Left colon (tissue), 2 donors: ENCODE results near the gene ZNF862. TPM values are rescaled to one million over a fixed set of nuclear protein-coding genes. Genes with fewer than 3 reads are reported as not detected.

Experiments
- ATAC-seq: fragments of 200-7000 bp; cut with Tn5 transposase; one replicate; pipeline ENCODE4 v1.9.1; 2020; ENCODE audit warnings: mild to moderate bottlenecking, moderate library complexity
- DNase-seq, 2 donors: peaks; one replicate each; pipeline ENCODE4 v3.0.0-alpha.2; 2020
- intact Hi-C, 2 donors: fragments of 100-400 bp; cut with DNase I in 1 of 2; cut with micrococcal nuclease in 1 of 2; formaldehyde crosslinking; loops; one replicate each; pipeline versions ENCODE4 v1.11.2 to v1.14.0; 2022; cut with DNase I, micrococcal nuclease
- total RNA-seq, 2 donors: library from RNA; stranded (reverse); fragmentation: NEBNext Ultra II Directional; extraction: Animal tissue kit (Norgen Biotek cat#: 25700); gene quantifications; one replicate each; pipeline ENCODE4 v1.2.1, GENCODE V29; 2021
- donor health status: DM: no; HTN: no; CAD: no.
- donor health status: DM: yes; HTN: yes; CAD: no.

Gene ZNF862
- total RNA-seq, 2 donors from 2014 or later, result 12.9 to 17.4 TPM

DNA sequence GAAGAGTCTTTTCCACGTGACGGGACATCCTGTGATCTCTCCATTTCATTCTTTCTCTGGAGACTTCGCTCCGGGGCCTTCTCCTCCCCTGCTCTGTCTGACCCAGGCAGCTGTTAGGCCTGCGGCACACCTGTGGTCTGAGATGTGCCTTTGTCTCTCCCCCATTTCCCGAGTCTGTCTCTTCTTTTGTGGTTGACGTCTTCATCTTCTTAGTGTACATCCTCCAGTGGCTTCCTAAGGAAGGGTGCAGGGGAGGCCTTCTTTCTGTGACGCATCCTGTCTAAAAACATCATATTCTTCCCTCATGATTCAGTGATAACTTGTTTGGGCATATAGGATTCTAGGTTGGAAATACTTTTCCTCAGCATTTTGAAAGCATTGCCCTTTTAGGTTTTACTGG is 18.4 kb downstream of the ZNF862 start:
- no peak for ATAC-seq
- DNase-seq, result no peak
- intact Hi-C loops, result no loop called here

DNA sequence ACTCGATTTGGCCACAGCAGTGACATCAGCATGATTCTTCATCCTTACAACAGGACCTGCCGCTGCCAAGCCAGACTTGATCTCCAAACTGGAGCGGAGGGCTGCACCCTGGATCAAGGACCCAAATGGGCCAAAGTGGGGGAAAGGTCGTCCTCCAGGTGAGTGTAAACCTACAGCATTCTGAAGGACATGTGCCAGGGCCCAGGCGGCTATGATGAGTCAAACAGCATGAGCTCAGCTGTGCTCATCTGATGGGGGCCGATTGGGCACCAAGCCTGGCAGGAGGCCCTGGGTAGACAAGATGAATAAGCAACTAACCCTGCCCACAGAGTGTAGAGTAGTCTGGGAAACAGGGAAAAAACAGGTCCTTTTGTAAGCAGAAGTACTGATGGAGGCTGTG is 21.2 kb downstream of the ZNF862 start:
- DNase-seq, result no peak
- ATAC-seq, result no peak
- intact Hi-C loops, result no loop called here

- intact Hi-C loops, result no loop called here
- no peak for ATAC-seq
- no peak for DNase-seq
Observed at GRCh38 chr7:149859876-149860275, 21.7 kb downstream of the ZNF862 start.

DNA sequence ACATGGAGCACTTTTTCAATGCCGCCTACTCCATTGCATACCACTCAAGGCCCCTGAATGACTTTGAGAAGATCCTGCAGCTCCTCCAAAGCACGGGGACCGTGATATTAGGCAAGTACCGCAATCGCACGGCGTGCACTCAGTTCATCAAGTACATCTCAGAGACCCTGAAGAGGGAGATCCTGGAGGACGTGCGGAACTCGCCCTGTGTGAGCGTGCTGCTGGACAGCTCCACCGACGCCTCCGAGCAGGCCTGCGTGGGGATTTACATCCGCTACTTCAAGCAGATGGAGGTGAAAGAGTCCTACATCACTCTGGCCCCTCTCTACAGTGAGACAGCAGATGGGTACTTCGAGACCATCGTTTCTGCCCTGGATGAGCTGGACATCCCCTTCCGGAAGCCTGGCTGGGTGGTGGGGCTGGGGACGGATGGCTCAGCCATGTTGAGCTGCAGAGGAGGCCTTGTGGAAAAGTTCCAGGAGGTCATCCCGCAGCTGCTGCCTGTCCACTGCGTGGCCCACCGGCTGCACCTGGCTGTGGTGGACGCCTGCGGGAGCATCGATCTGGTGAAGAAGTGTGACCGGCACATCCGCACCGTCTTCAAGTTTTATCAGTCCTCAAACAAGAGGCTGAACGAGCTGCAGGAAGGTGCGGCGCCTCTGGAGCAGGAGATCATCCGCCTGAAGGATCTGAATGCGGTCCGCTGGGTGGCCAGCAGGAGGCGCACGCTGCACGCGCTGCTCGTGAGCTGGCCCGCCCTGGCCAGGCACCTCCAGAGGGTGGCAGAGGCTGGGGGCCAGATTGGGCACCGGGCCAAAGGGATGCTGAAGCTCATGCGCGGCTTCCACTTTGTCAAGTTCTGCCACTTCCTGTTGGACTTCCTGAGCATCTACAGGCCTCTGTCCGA is 22.9 kb downstream of the ZNF862 start:
- intact Hi-C loops, result no loop called here
- no peak for DNase-seq
- no peak for ATAC-seq

GRCh38 chr7:149861728-149862045 is 23.5 kb downstream of the ZNF862 start:
- no peak for ATAC-seq

GRCh38 chr7:149862156-149862555 is 24.0 kb downstream of the ZNF862 start:
- intact Hi-C loops, result no loop called here
- DNase-seq (no peak), ATAC-seq (no peak)

More at GRCh38 chr7:149861728-149862045, 23.5 kb downstream of the ZNF862 start:
- intact Hi-C loops, result no loop called here
- DNase-seq, result no peak

- intact Hi-C loops, result no loop called here
- DNase-seq (no peak), ATAC-seq (no peak)
Observed at GRCh38 chr7:149863500-149863899, 25.3 kb downstream of the ZNF862 start.

DNA sequence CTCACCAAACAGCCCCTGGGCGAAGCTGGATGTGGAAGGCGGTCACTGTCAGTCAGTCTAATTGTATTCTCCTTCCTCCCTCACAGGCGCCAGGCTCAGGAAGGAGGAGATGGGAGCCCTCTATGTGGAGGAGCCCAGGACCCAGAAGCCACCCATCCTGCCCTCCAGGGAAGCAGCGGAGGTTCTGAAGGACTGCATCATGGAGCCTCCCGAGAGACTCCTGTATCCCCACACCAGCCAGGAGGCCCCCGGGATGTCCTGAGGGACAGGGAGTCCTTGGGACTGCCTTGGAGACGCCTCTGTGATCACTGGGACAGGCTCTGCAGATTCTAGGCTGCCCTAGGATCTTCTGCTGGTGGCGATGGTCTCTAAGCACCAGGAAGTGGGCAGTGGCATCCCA is 25.8 kb downstream of the ZNF862 start:
- intact Hi-C loops, result no loop called here
- no peak for DNase-seq
- ATAC-seq, result no peak

- DNase-seq (no peak), ATAC-seq (no peak)
- intact Hi-C loops, result no loop called here
Observed at GRCh38 chr7:149864751-149865150, 26.6 kb downstream of the ZNF862 start.

DNA sequence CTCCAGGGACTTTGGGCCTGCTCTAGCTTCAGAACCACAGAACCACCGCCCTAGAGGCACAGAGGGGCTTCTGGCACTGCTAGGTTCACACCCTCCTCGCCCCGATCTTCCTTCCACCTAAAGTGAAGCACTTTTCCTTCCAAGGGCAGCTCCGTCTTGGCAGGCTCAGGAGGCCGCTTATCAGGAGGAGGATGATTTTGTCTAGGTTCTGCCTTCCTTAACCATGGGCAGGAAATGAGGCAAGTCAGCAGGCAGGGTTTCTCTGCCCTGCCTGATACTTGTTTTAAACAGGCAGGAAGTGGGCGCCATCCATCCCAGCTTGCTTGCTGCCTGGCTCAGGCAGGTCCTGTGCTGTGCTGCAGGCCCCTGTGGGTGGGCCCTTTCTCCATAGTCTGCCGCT is 27.3 kb downstream of the ZNF862 start:
- DNase-seq (no peak), ATAC-seq (no peak)
- intact Hi-C loops, result no loop called here

GRCh38 chr7:149866139-149866778 is 28.1 kb downstream of the ZNF862 start:
- no peak for DNase-seq
- ATAC-seq, result no peak
- intact Hi-C loops, result no loop called here

GRCh38 chr7:149866779-149867447 is 28.7 kb downstream of the ZNF862 start:
- DNase-seq (no peak), ATAC-seq (no peak)
- intact Hi-C loops, result no loop called here

- ATAC-seq, result no peak
- intact Hi-C loops, result no loop called here
Observed at GRCh38 chr7:149867762-149868622, 29.8 kb downstream of the ZNF862 start.

DNA sequence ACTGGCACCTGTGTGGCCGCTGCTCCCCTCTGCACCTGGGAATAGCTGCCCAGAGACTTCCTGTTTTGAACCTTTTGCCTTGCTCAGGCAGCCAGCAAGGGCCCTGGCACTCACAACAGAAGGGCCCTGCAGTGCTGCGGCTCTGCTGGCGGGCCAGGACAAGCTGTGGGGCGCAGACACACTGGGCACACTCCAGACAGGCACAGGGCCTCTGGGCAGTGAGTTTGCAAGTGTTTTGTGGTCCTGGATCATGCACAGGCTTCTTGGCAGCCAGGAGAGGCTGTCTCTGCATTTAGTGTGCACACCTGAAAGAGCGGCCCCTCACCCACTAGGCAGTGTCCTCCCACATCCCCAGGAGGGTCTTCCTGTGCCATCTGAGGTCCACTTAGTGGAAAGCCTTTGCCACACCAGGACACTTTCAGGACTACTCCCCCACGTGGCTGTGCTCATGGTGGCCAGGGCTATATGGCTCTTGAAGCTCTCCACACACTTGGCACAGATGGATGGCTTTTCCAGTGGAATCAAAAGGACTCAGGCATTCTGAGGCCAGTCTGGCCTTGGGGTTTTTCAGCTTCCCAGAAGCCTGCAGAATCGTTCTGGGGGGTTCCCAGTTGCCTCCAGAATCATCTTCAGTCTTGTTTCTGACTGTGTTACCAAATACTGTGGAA is 30.6 kb downstream of the ZNF862 start:
- ATAC-seq, result no peak
- intact Hi-C loops, result no loop called here

More at GRCh38 chr7:149867762-149868622, 29.8 kb downstream of the ZNF862 start:
- DNase-seq, result no peak

DNA sequence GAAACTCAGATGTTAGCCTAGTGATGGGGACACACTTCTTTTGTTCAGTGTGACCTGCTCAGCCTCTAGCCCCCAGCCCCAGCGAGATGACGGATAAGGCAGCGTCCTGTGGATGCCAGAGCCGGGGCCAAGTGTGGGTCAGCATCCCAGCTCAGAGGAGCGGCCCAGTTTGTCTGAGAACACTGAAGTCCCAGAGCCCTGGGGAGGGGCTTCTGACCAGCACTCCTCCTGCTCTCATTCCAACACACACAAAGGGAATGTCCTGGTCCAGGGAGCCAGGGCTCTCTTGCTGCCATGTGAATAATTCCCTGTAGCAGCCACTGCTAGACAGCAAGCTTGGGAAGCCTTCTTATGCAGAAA is 31.1 kb downstream of the ZNF862 start:
- no peak for ATAC-seq
- DNase-seq, result no peak
- intact Hi-C loops, result no loop called here

More for the DNA sequence above, 30.6 kb downstream of the ZNF862 start:
- DNase-seq, result no peak

- DNase-seq (no peak), ATAC-seq (no peak)
- intact Hi-C loops, result no loop called here
Observed at GRCh38 chr7:149869867-149870266, 31.7 kb downstream of the ZNF862 start.

- intact Hi-C loops, result no loop called here
- DNase-seq, result no peak
Observed at GRCh38 chr7:149870274-149870673, 32.1 kb downstream of the ZNF862 start.

GRCh38 chr7:149870701-149871483 is 32.7 kb downstream of the ZNF862 start:
- intact Hi-C loops, result no loop called here
- DNase-seq (no peak), ATAC-seq (no peak)

More at GRCh38 chr7:149870274-149870673, 32.1 kb downstream of the ZNF862 start:
- no peak for ATAC-seq
